Endodermal cell (in vitro differentiated cells): ENCODE data around the gene FILIP1. TPM values are rescaled to one million over a fixed set of nuclear protein-coding genes. Genes with fewer than 3 reads are reported as not detected.

Source experiments
- DNase-seq: peaks from one replicate; pipeline ENCODE4 v3.0.0-alpha.2; 2017
- H3K27ac ChIP-seq: 2 replicates; pipeline ENCODE4 v1.5.1; 2013; ENCODE audit warnings: mild to moderate bottlenecking, low read depth, low read length, moderate library complexity
- H3K27me3 ChIP-seq: 2 replicates; pipeline ENCODE4 v1.6.1; 2013; ENCODE audit warnings: mild to moderate bottlenecking, low read length, moderate library complexity; ENCODE audit not compliant: insufficient read depth, control insufficient read depth, poor library complexity, severe bottlenecking
- H3K36me3 ChIP-seq: 2 replicates; pipeline ENCODE4 v1.7.0; 2013; ENCODE audit warnings: mild to moderate bottlenecking, low read length, moderate library complexity; ENCODE audit not compliant: control insufficient read depth, insufficient read depth
- H3K4me1 ChIP-seq: one replicate; pipeline ENCODE4 v1.7.0; 2013; ENCODE audit warnings: low read length; ENCODE audit not compliant: control insufficient read depth, insufficient read depth
- H3K4me3 ChIP-seq: 2 replicates; pipeline ENCODE4 v1.5.1; 2013; ENCODE audit warnings: mild to moderate bottlenecking, low read length, moderate library complexity
- H3K9ac ChIP-seq: 2 replicates; pipeline ENCODE4 v1.6.1; 2013; ENCODE audit warnings: mild to moderate bottlenecking, low read length, moderate library complexity; ENCODE audit not compliant: poor library complexity, severe bottlenecking; ENCODE audit errors: extremely low read depth
- H3K9me3 ChIP-seq: 2 replicates; pipeline ENCODE4 v1.6.1; 2013; ENCODE audit warnings: mild to moderate bottlenecking, low read length, moderate library complexity; ENCODE audit not compliant: control insufficient read depth
- H3K27ac Mint-ChIP-seq: 2 replicates; pipeline ENCODE4 v1.8.0; 2020; ENCODE audit warnings: mixed read lengths
- H3K27me3 Mint-ChIP-seq: 2 replicates; pipeline ENCODE4 v1.8.0; 2021; ENCODE audit warnings: mild to moderate bottlenecking, mixed read lengths; ENCODE audit not compliant: insufficient read depth
- H3K36me3 Mint-ChIP-seq: 2 replicates; pipeline ENCODE4 v1.8.0; 2020; ENCODE audit warnings: low read depth, mixed read lengths
- H3K4me1 Mint-ChIP-seq: 2 replicates; pipeline ENCODE4 v1.8.0; 2020; ENCODE audit warnings: mixed read lengths
- H3K4me3 Mint-ChIP-seq: 2 replicates; pipeline ENCODE4 v1.8.0; 2020; ENCODE audit warnings: mild to moderate bottlenecking, moderate library complexity, mixed read lengths
- H3K9me3 Mint-ChIP-seq: 2 replicates; pipeline ENCODE4 v1.8.0; 2020; ENCODE audit warnings: mild to moderate bottlenecking, mixed read lengths
- CTCF ChIP-seq: fragments of 200-600 bp; sonication (generic); conservative IDR thresholded peaks from 2 replicates; pipeline ENCODE4 v1.5.0; 2021; ENCODE audit warnings: antibody characterized with exemption, mild to moderate bottlenecking
- WGBS, 2 experiments: methylation state at CpG; one replicate each; pipeline versions ENCODE4 v1.1.5 to v1.1.7; 2013; ENCODE audit warnings: missing lambda C conversion rate in 2 of 2, mixed read lengths in 1 of 2; ENCODE audit not compliant: insufficient coverage in 1 of 2, insufficient read length in 1 of 2; 5-methylcytosine and 5-hydroxymethylcytosine counted together
- long read RNA-seq, 4 experiments: library from polyadenylated mRNA in 2 of 4; library from RNA in 1 of 4; library from capped mRNA in 1 of 4; stranded (forward) in 3 of 4; unstranded in 1 of 4; transcript quantifications; one replicate each; pipeline ENCODE4 v2.0.0, GENCODE V29; 2020 to 2021; ENCODE audit warnings: inconsistent platforms in 1 of 4
- polyA plus RNA-seq, 2 experiments: library from polyadenylated mRNA; stranded (reverse); fragments of 50-300 nt; gene quantifications; one replicate each; pipeline ENCODE4 v1.2.3, GENCODE V29; 2013
- total RNA-seq, 2 donors: library from RNA; stranded (reverse); fragmentation: NEBNext Ultra II Directional in 1 of 2; extraction: Animal tissue kit (Norgen Biotek cat#: 25700) in 1 of 2; gene quantifications; 2 replicates in 1 of 2; 3 replicates in 1 of 2; pipeline ENCODE4 v1.2.1, GENCODE V29; 2021

The FILIP1 gene, protein sequence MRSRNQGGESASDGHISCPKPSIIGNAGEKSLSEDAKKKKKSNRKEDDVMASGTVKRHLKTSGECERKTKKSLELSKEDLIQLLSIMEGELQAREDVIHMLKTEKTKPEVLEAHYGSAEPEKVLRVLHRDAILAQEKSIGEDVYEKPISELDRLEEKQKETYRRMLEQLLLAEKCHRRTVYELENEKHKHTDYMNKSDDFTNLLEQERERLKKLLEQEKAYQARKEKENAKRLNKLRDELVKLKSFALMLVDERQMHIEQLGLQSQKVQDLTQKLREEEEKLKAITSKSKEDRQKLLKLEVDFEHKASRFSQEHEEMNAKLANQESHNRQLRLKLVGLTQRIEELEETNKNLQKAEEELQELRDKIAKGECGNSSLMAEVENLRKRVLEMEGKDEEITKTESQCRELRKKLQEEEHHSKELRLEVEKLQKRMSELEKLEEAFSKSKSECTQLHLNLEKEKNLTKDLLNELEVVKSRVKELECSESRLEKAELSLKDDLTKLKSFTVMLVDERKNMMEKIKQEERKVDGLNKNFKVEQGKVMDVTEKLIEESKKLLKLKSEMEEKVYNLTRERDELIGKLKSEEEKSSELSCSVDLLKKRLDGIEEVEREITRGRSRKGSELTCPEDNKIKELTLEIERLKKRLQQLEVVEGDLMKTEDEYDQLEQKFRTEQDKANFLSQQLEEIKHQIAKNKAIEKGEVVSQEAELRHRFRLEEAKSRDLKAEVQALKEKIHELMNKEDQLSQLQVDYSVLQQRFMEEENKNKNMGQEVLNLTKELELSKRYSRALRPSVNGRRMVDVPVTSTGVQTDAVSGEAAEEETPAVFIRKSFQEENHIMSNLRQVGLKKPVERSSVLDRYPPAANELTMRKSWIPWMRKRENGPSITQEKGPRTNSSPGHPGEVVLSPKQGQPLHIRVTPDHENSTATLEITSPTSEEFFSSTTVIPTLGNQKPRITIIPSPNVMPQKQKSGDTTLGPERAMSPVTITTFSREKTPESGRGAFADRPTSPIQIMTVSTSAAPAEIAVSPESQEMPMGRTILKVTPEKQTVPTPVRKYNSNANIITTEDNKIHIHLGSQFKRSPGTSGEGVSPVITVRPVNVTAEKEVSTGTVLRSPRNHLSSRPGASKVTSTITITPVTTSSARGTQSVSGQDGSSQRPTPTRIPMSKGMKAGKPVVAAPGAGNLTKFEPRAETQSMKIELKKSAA (N-terminal part only)
- total RNA-seq = under 1 TPM; 0.35 TPM
- 2.6 TPM for polyA plus RNA-seq (2013, experiment 1 of 2)
- polyA plus RNA-seq (2013, experiment 2 of 2) = 2.1 TPM
- long read RNA-seq, experiment 1 = 0 reads
- long read RNA-seq, experiment 2, partial matches to known transcripts = 0 of 1 reads
- long read RNA-seq, experiment 2, other reads (novel, unspliced or antisense) = 1 of 1 reads
- long read RNA-seq, experiment 3, partial matches to known transcripts = 1 of 1 reads
- long read RNA-seq, experiment 3, other reads (novel, unspliced or antisense) = 0 of 1 reads
- long read RNA-seq, experiment 4 = 0 reads

GRCh38 chr6:75493400-75494064, at the start of gene FILIP1:
FILIP1 (minus strand) TSS chr6:75493800; CDS start chr6:75414972, 78,828 bp downstream.
- no peaks in the 10 kb centered on the region for H3K27me3 ChIP-seq
- DNase-seq = peak; percentile 56
- no peaks in the 10 kb centered on the region for H3K36me3 ChIP-seq
- no peak within 1 kb of the TSS for H3K27ac ChIP-seq
- H3K4me1 Mint-ChIP-seq = no peaks in the 10 kb centered on the region
- no peak within 1 kb of the TSS for H3K4me3 Mint-ChIP-seq
- H3K9me3 Mint-ChIP-seq = no peaks in the 10 kb centered on the region
- no peak for TF ChIP-seq CTCF
- 73 to 79% methylated on average over 4 to 9 of the region's 10 CpGs for WGBS, 2 experiments
- H3K27me3 Mint-ChIP-seq = no peaks in the 10 kb centered on the region
- no peaks in the 10 kb centered on the region for H3K4me1 ChIP-seq
- no peak within 1 kb of the TSS for H3K9ac ChIP-seq
- H3K27ac Mint-ChIP-seq = no peak within 1 kb of the TSS
- H3K9me3 ChIP-seq = no peaks in the 10 kb centered on the region
- no peaks in the 10 kb centered on the region for H3K36me3 Mint-ChIP-seq
- peak within 1 kb of the TSS; percentile 9 for H3K4me3 ChIP-seq

DNA sequence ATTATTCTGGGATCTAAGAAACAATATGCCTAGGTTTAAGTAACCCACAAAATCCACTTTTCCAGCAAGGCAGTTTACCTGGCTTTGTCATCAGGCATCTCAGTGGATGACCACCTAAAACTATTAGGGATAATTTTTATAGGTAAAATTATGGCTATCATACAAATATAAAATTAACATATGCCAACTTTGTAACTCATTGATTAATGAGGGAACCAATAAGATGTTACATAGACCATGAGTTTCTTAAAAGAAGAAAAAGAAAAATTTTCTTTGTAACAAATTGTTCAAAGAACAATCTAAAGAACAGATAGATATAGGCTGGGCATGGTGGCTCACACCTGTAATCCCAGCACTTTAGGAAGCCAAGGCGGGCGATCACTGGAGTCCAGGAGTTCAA, 49.7 kb upstream of the FILIP1 start:
- H3K4me3 ChIP-seq = no peak overlapping the region
- Mint-ChIP-seq H3K4me1 (peaks cover 9% of the 10 kb centered on the region), H3K36me3 (peaks cover 2% of the 10 kb centered on the region), H3K9me3 (peaks cover 4% of the 10 kb centered on the region), H3K27me3 (no peaks in the 10 kb centered on the region), H3K27ac (no peak overlapping the region), H3K4me3 (no peak overlapping the region)
- no peak for TF ChIP-seq CTCF
- DNase-seq = no peak
- H3K4me1 ChIP-seq = peaks cover 5% of the 10 kb centered on the region
- 71 to 79% methylated on average over 1 to 2 of the region's 2 CpGs for WGBS, 2 experiments
- no peaks in the 10 kb centered on the region for H3K36me3 ChIP-seq
- no peak overlapping the region for H3K9ac ChIP-seq
- H3K27me3 ChIP-seq = no peaks in the 10 kb centered on the region
- H3K27ac ChIP-seq = no peak overlapping the region
- H3K9me3 ChIP-seq = peaks cover 7% of the 10 kb centered on the region
